Ishikawa (cell line): Measurements from ENCODE around the gene OR5H1.

Source experiments
- CEBPB ChIP-seq: IDR thresholded peaks from 2 replicates; pipeline ENCODE4 v1.6.1; 2012
- CREB1 ChIP-seq: IDR thresholded peaks from 2 replicates; pipeline ENCODE4 v1.6.1; 2012; ENCODE audit warnings: low read depth
- EP300 ChIP-seq: IDR thresholded peaks from 2 replicates; pipeline ENCODE4 v1.6.1; 2012; ENCODE audit warnings: borderline replicate concordance
- NFIC ChIP-seq: IDR thresholded peaks from 2 replicates; pipeline ENCODE4 v1.6.1; 2012
- RAD21 ChIP-seq: IDR thresholded peaks from 2 replicates; pipeline ENCODE4 v1.6.1; 2012; ENCODE audit warnings: low read depth
- TAF1 ChIP-seq: IDR thresholded peaks from 2 replicates; pipeline ENCODE4 v1.6.1; 2012; ENCODE audit warnings: low read depth, mild to moderate bottlenecking
- YY1 ChIP-seq: IDR thresholded peaks from 2 replicates; pipeline ENCODE4 v1.6.1; 2012; ENCODE audit warnings: low read depth
- ZBTB7A ChIP-seq: IDR thresholded peaks from 2 replicates; pipeline ENCODE4 v1.6.1; 2012; ENCODE audit warnings: low read depth
- TF ChIP-seq, protein P1 (sequence below): IDR thresholded peaks from 2 replicates; pipeline ENCODE4 v1.6.1; 2012; ENCODE audit warnings: low read depth, mild to moderate bottlenecking
- TF ChIP-seq, protein P2 (sequence below): IDR thresholded peaks from 2 replicates; pipeline ENCODE4 v1.6.1; 2012
- TF ChIP-seq, protein P3 (sequence below): IDR thresholded peaks from 2 replicates; pipeline ENCODE4 v1.6.1; 2012

DNA sequence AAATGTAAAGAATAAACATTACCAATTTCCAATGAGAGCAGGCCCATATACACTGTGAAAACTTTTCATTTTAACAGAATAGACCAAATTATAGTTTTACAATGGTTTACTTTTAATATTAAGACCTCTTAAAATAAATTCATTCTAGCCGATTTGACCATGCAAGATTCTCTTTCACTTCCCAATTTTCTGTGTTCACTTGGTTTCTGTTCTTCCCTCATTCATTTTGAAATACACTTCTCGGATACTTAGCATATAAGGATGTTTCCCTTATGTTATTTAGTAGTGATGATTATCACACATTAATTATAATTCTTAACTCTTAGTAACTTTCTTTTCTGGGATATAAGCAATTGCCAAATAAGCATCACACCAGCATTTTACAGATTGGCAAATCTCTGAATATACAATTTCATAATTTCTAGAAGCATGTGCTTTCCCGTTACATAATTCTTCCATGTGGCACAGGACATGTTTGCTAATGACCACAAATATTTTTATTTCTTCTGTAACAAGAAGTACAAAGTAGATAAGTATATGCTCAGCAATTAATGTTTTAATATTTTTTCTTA, 49.9 kb downstream of the OR5H1 start:
- no peak for TF ChIP-seq CREB1
- TF ChIP-seq, protein P1, sequence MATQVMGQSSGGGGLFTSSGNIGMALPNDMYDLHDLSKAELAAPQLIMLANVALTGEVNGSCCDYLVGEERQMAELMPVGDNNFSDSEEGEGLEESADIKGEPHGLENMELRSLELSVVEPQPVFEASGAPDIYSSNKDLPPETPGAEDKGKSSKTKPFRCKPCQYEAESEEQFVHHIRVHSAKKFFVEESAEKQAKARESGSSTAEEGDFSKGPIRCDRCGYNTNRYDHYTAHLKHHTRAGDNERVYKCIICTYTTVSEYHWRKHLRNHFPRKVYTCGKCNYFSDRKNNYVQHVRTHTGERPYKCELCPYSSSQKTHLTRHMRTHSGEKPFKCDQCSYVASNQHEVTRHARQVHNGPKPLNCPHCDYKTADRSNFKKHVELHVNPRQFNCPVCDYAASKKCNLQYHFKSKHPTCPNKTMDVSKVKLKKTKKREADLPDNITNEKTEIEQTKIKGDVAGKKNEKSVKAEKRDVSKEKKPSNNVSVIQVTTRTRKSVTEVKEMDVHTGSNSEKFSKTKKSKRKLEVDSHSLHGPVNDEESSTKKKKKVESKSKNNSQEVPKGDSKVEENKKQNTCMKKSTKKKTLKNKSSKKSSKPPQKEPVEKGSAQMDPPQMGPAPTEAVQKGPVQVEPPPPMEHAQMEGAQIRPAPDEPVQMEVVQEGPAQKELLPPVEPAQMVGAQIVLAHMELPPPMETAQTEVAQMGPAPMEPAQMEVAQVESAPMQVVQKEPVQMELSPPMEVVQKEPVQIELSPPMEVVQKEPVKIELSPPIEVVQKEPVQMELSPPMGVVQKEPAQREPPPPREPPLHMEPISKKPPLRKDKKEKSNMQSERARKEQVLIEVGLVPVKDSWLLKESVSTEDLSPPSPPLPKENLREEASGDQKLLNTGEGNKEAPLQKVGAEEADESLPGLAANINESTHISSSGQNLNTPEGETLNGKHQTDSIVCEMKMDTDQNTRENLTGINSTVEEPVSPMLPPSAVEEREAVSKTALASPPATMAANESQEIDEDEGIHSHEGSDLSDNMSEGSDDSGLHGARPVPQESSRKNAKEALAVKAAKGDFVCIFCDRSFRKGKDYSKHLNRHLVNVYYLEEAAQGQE, result no peak
- TF ChIP-seq CEBPB, result no peak
- TF ChIP-seq, protein P2, sequence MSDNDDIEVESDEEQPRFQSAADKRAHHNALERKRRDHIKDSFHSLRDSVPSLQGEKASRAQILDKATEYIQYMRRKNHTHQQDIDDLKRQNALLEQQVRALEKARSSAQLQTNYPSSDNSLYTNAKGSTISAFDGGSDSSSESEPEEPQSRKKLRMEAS, result no peak
- no peak for TF ChIP-seq EP300
- TF ChIP-seq RAD21, result no peak
- TF ChIP-seq, protein P3, sequence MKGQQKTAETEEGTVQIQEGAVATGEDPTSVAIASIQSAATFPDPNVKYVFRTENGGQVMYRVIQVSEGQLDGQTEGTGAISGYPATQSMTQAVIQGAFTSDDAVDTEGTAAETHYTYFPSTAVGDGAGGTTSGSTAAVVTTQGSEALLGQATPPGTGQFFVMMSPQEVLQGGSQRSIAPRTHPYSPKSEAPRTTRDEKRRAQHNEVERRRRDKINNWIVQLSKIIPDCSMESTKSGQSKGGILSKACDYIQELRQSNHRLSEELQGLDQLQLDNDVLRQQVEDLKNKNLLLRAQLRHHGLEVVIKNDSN, result no peak
- TF ChIP-seq ZBTB7A, result no peak
- TF ChIP-seq YY1, result no peak
- no peak for TF ChIP-seq TAF1
- TF ChIP-seq NFIC, result no peak
